ENCODE results near the gene SLC43A3.

DNA sequence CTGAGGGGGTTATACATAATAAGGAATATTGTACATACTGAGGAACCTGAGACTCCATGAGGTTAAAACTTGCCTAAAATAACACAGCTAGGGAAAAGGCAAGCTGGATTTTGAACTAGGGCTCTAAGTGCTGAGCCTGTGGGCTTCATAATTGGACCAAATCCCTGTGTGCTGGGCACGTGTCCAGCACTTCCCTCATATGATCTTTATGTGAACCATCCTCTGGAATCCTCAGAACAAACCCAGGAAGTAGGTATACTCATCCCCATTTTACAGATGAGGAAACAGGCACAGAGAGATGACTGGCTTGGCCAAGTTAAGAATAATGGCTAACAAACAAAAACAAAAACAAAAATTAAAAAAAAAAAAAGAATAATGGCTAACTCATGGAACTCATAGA, 48.3 kb upstream of the SLC43A3 start:
- TF ChIP-seq CTCF (IDR thresholded peaks at IDR 0.05; ENCODE audit: low read depth, low read length), result no peak
- TF ChIP-seq EZH2phosphoT487 (IDR thresholded peaks at IDR 0.05; ENCODE audit: low read depth), result no peak

All from OCI-LY3 (cell line).